GM06990 (cell line): Measurements from ENCODE around the gene PLA2G4F.

Experiments
- DNase-seq: peaks from one replicate; pipeline ENCODE4 v3.0.0-alpha.2; 2011; ENCODE audit not compliant: insufficient read length; ENCODE audit errors: extremely low read depth
- H3K27me3 ChIP-seq: replicated peaks from 2 replicates; pipeline ENCODE4 v1.6.0; 2011; ENCODE audit warnings: low read length; ENCODE audit not compliant: control insufficient read depth, insufficient read depth
- H3K36me3 ChIP-seq: 2 replicates; pipeline ENCODE4 v1.5.1; 2011; ENCODE audit warnings: low read length; ENCODE audit not compliant: control insufficient read depth, insufficient read depth
- H3K4me3 ChIP-seq: replicated peaks from 2 replicates; pipeline ENCODE4 v1.5.1; 2011; ENCODE audit warnings: low read depth, mild to moderate bottlenecking, control low read depth, low read length
- CTCF ChIP-seq: IDR thresholded peaks from 2 replicates; pipeline ENCODE4 v1.5.1; 2011; ENCODE audit warnings: low read length, control low read depth, mild to moderate bottlenecking, inconsistent platforms; ENCODE audit not compliant: insufficient read depth, poor library complexity, severe bottlenecking

PLA2G4F gene

GRCh38 chr15:42118650-42119445 lies 37.6 kb downstream of the PLA2G4F start:
- no peak overlapping the region for H3K4me3 ChIP-seq
- no peak for DNase-seq
- H3K36me3 ChIP-seq: no peaks in the 10 kb centered on the region
- TF ChIP-seq CTCF: no peak
- H3K27me3 ChIP-seq: no peaks in the 10 kb centered on the region; the same call in 1 of the 2 replicates

GRCh38 chr15:42111924-42112323 lies 44.5 kb downstream of the PLA2G4F start:
- Histone ChIP-seq H3K4me3 (no peak overlapping the region), H3K27me3 (no peaks in the 10 kb centered on the region), H3K36me3 (no peaks in the 10 kb centered on the region)
- no peak for TF ChIP-seq CTCF
- no peak for DNase-seq

GRCh38 chr15:42110367-42110766 lies 46.1 kb downstream of the PLA2G4F start:
- no peak for DNase-seq
- TF ChIP-seq CTCF: no peak
- Histone ChIP-seq H3K27me3 (no peaks in the 10 kb centered on the region), H3K36me3 (no peaks in the 10 kb centered on the region), H3K4me3 (no peak overlapping the region)

- DNase-seq: no peak
- Histone ChIP-seq H3K36me3 (no peaks in the 10 kb centered on the region), H3K27me3 (no peaks in the 10 kb centered on the region), H3K4me3 (no peak overlapping the region)
- TF ChIP-seq CTCF: no peak
Observed at GRCh38 chr15:42108806-42109205, 47.6 kb downstream of the PLA2G4F start.

GRCh38 chr15:42108189-42108588 lies 48.2 kb downstream of the PLA2G4F start:
- H3K4me3 ChIP-seq: no peak overlapping the region
- H3K36me3 ChIP-seq: no peaks in the 10 kb centered on the region
- H3K27me3 ChIP-seq: no peaks in the 10 kb centered on the region
- no peak for DNase-seq
- TF ChIP-seq CTCF: no peak
